HepG2 (cell line): ENCODE measurements around the gene DNAJB12. TPM values are rescaled to one million over a fixed set of nuclear protein-coding genes. Genes with fewer than 3 reads are reported as not detected.
A peak's percentile ranks its signal among the peaks of the same experiment; 100 is the strongest.

Experiments
- ATAC-seq: fragments of 200-7000 bp; cut with Tn5 transposase; 3 replicates; pipeline ENCODE4 v1.9.1; 2020; ENCODE audit warnings: mild to moderate bottlenecking, moderate library complexity
- BruUV-seq: library from RNA; stranded (reverse); fragments of 400-500 nt; replicated peaks from 2 replicates; lab custom pipeline; 2021; lab: Mats Ljungman, UMichigan
- CTCF ChIA-PET: fragments of 300-600 bp; formaldehyde crosslinking; extraction: SDS; loops from one replicate; lab custom pipeline; 2021; ENCODE audit warnings: low total read pairs, inconsistent platforms, low intra/inter-chr PET ratio; lab: Yijun Ruan, JAX
- POLR2A ChIA-PET: fragments of 350-600 bp; sonication (Branson Sonifier 250); formaldehyde crosslinking; loops from one replicate; lab custom pipeline; 2020; ENCODE audit warnings: antibody characterized with exemption, inconsistent platforms; lab: Yijun Ruan, JAX
- DNase-seq: peaks from one replicate; pipeline ENCODE4 v3.0.0-alpha.2; 2015; ENCODE audit warnings: low spot score
- FAIRE-seq: peaks from 3 replicates; lab custom pipeline; 2011; peaks lifted over from hg19 to GRCh38; lab: Jason Lieb, UNC
- H2AFZ ChIP-seq: one replicate; pipeline ENCODE4 v1.6.1; 2011; ENCODE audit warnings: low read length, inconsistent platforms
- H3K27ac ChIP-seq: fragments of 300-600 bp; 3 replicates; pipeline ENCODE4 v1.8.0; 2011; ENCODE audit warnings: mixed run types, mild to moderate bottlenecking, mixed read lengths, low read length, inconsistent platforms; ENCODE audit not compliant: insufficient read depth; ENCODE audit errors: extremely low read length
- H3K27me3 ChIP-seq, 2 experiments: fragments of 200-600 bp in 1 of 2; 2 replicates in 1 of 2; 3 replicates in 1 of 2; pipeline versions ENCODE4 v1.6.0 to v1.8.0; 2011; ENCODE audit warnings: low read length in 2 of 2, mild to moderate bottlenecking in 2 of 2, moderate library complexity in 2 of 2, inconsistent platforms in 1 of 2; ENCODE audit not compliant: insufficient read depth in 2 of 2, control insufficient read depth in 1 of 2
- H3K36me3 ChIP-seq, 2 experiments: fragments of 200-600 bp in 1 of 2; replicated peaks in 1 of 2; 2 replicates in 1 of 2; 3 replicates in 1 of 2; pipeline versions ENCODE4 v1.5.1 to v1.8.0; 2011; ENCODE audit warnings: low read length in 2 of 2, inconsistent platforms in 1 of 2; ENCODE audit not compliant: insufficient read depth in 2 of 2, control insufficient read depth in 1 of 2
- H3K4me1 ChIP-seq: 2 replicates; pipeline ENCODE4 v1.5.1; 2012; ENCODE audit warnings: low read length, inconsistent platforms; ENCODE audit not compliant: insufficient read depth
- H3K4me2 ChIP-seq: 2 replicates; pipeline ENCODE4 v1.6.0; 2011; ENCODE audit warnings: low read depth, low read length, inconsistent platforms
- H3K4me3 ChIP-seq, 3 experiments: fragments of 200-600 bp in 1 of 3; sonication (generic), shearing (Covaris generic) in 1 of 3; replicated peaks in 1 of 3; 2 replicates each; pipeline ENCODE4 v1.5.1; 2011 to 2016; ENCODE audit warnings: low read length in 3 of 3, inconsistent platforms in 2 of 3, low read depth in 2 of 3, mild to moderate bottlenecking in 2 of 3, control low read depth in 1 of 3, mixed read lengths in 1 of 3; ENCODE audit not compliant: insufficient read depth in 1 of 3
- H3K79me2 ChIP-seq: one replicate; pipeline ENCODE4 v1.6.1; 2011; ENCODE audit warnings: low read length, inconsistent platforms; ENCODE audit not compliant: insufficient read depth
- H3K9ac ChIP-seq: 2 replicates; pipeline ENCODE4 v1.6.0; 2011; ENCODE audit warnings: mild to moderate bottlenecking, low read depth, low read length, inconsistent platforms; ENCODE audit not compliant: insufficient read depth
- H3K9me3 ChIP-seq: 2 replicates; pipeline ENCODE4 v1.5.1; 2012; ENCODE audit warnings: mild to moderate bottlenecking, low read length
- H4K20me1 ChIP-seq: 2 replicates; pipeline ENCODE4 v1.6.0; 2011; ENCODE audit warnings: inconsistent platforms, mild to moderate bottlenecking, low read length, moderate library complexity; ENCODE audit not compliant: insufficient read depth
- BHLHE40 ChIP-seq: IDR thresholded peaks from 2 replicates; pipeline ENCODE4 v1.6.1; 2011; ENCODE audit warnings: low read length, improper control_type of control experiment
- BRF2 ChIP-seq: sonication (generic); formaldehyde crosslinking; IDR thresholded peaks from 2 replicates; pipeline ENCODE4 v1.8.1; 2022; ENCODE audit warnings: mild to moderate bottlenecking, missing genetic modification reagents
- ETV5 ChIP-seq: IDR thresholded peaks from 2 replicates; pipeline ENCODE4 v1.6.1; 2018; ENCODE audit warnings: missing biosample characterization, missing genetic modification reagents, inconsistent platforms, borderline replicate concordance
- FOXA3 ChIP-seq: IDR thresholded peaks from 2 replicates; pipeline ENCODE4 v1.6.1; 2016; ENCODE audit warnings: missing genetic modification reagents, missing compliant biosample characterization
- IRF9 ChIP-seq: sonication (generic); formaldehyde crosslinking; IDR thresholded peaks from 2 replicates; pipeline ENCODE4 v1.8.0; 2022; ENCODE audit warnings: missing genetic modification reagents, mild to moderate bottlenecking, borderline replicate concordance
- LBX2 ChIP-seq: sonication (generic); formaldehyde crosslinking; IDR thresholded peaks from 2 replicates; pipeline ENCODE4 v1.5.0; 2020; ENCODE audit warnings: missing genetic modification reagents, mild to moderate bottlenecking, borderline replicate concordance
- SIX4 ChIP-seq: sonication (generic); formaldehyde crosslinking; IDR thresholded peaks from 2 replicates; pipeline ENCODE4 v1.4.0; 2020; ENCODE audit warnings: missing genetic modification reagents
- TARDBP ChIP-seq: sonication (generic); formaldehyde crosslinking; IDR thresholded peaks from 2 replicates; pipeline ENCODE4 v1.8.0; 2022; ENCODE audit warnings: mild to moderate bottlenecking, missing genetic modification reagents
- ZFP36L2 ChIP-seq: sonication (generic); formaldehyde crosslinking; IDR thresholded peaks from 2 replicates; pipeline ENCODE4 v1.4.0; 2020; ENCODE audit warnings: missing genetic modification reagents
- ZNF354B ChIP-seq: sonication (generic); formaldehyde crosslinking; IDR thresholded peaks from 2 replicates; pipeline ENCODE4 v1.8.0; 2022; ENCODE audit warnings: mild to moderate bottlenecking, missing genetic modification reagents
- ZNF572 ChIP-seq: sonication (generic); formaldehyde crosslinking; IDR thresholded peaks from 2 replicates; pipeline ENCODE4 v1.5.1; 2020; ENCODE audit warnings: mild to moderate bottlenecking, missing genetic modification reagents
- ZNF597 ChIP-seq: sonication (generic); formaldehyde crosslinking; IDR thresholded peaks from 2 replicates; pipeline ENCODE4 v1.5.0; 2020; ENCODE audit warnings: missing genetic modification reagents
- ZNF691 ChIP-seq: sonication (generic); formaldehyde crosslinking; IDR thresholded peaks from 2 replicates; pipeline ENCODE4 v1.4.0; 2020; ENCODE audit warnings: missing genetic modification reagents, low read depth, mild to moderate bottlenecking, borderline replicate concordance
- ZNF709 ChIP-seq: sonication (generic); formaldehyde crosslinking; IDR thresholded peaks from 2 replicates; pipeline ENCODE4 v1.5.0; 2020; ENCODE audit warnings: mild to moderate bottlenecking, missing genetic modification reagents
- WGBS: methylation state at CpG from one replicate; pipeline ENCODE4 v1.1.6; 2017; ENCODE audit warnings: low lambda C conversion rate; 5-methylcytosine and 5-hydroxymethylcytosine counted together
- in situ Hi-C: cut with HindIII; loops from 2 replicates; pipeline ENCODE4 v1.10.0; 2017; ENCODE audit warnings: low pct_unique_long_range_greater_than_20kb; ENCODE audit not compliant: extremely low pct_ligation_motif_present
- intact Hi-C: fragments of 100-400 bp; cut with micrococcal nuclease; formaldehyde crosslinking; loops from one replicate; pipeline ENCODE4 v1.10.0; 2022; ENCODE audit not compliant: unreplicated experiment
- polyA plus RNA-seq, 8 experiments: library from polyadenylated mRNA; depleted of rRNA in 3 of 8; stranded (reverse) in 7 of 8; unstranded in 1 of 8; fragments of >200 nt; fragmentation: Illumina TruSeq in 4 of 8; extraction: Trizol in 4 of 8; gene quantifications; 2 replicates each; pipeline versions ENCODE4 v1.2.1 to v1.2.3, GENCODE V29; 2011 to 2016; ENCODE audit warnings: low read depth in 4 of 8, missing spikeins in 1 of 8, mixed read lengths in 1 of 8; ENCODE audit not compliant: insufficient read depth in 1 of 8
- total RNA-seq, 5 experiments: library from RNA; depleted of rRNA; stranded (reverse); fragments of >200 nt; fragmentation: Illumina TruSeq; extraction: Trizol; gene quantifications; 2 replicates each; pipeline ENCODE4 v1.2.3, GENCODE V29; 2016; ENCODE audit warnings: low read depth in 1 of 5
- TF ChIP-seq, protein P1 (sequence below): sonication (generic); formaldehyde crosslinking; IDR thresholded peaks from 2 replicates; pipeline ENCODE4 v1.8.1; 2022; ENCODE audit warnings: low read depth, mild to moderate bottlenecking, missing genetic modification reagents

Gene DNAJB12
- total and polyA plus RNA-seq, 2 of the 13 experiments (the other 11 are each of a cell fraction or from before 2014, with no cell fraction given) = 10.8 to 18.2 TPM

- no peak overlapping the region for H3K4me3 ChIP-seq
- CTCF ChIA-PET = no interaction called here
- intact Hi-C loops = loop anchor here (10.0 kb wide), 1 partner anchor 98 kb away; no protein-coding TSS in a partner anchor
- TF ChIP-seq FOXA3 (CRISPR knock-in tag) (no peak), ZNF597 (CRISPR knock-in tag) (no peak), ZNF709 (CRISPR knock-in tag) (0 out of 2 replicates have a peak, but pooled peaks have one; percentile 21), LBX2 (CRISPR knock-in tag) (no peak), TARDBP (no peak), SIX4 (CRISPR knock-in tag) (no peak), ZFP36L2 (CRISPR knock-in tag) (no peak), ZNF691 (no peak), ZNF354B (no peak), ZNF572 (CRISPR knock-in tag) (no peak), ETV5 (no peak), IRF9 (CRISPR knock-in tag) (no peak), BRF2 (CRISPR knock-in tag) (no peak), BHLHE40 (no peak)
- TF ChIP-seq, protein P1, sequence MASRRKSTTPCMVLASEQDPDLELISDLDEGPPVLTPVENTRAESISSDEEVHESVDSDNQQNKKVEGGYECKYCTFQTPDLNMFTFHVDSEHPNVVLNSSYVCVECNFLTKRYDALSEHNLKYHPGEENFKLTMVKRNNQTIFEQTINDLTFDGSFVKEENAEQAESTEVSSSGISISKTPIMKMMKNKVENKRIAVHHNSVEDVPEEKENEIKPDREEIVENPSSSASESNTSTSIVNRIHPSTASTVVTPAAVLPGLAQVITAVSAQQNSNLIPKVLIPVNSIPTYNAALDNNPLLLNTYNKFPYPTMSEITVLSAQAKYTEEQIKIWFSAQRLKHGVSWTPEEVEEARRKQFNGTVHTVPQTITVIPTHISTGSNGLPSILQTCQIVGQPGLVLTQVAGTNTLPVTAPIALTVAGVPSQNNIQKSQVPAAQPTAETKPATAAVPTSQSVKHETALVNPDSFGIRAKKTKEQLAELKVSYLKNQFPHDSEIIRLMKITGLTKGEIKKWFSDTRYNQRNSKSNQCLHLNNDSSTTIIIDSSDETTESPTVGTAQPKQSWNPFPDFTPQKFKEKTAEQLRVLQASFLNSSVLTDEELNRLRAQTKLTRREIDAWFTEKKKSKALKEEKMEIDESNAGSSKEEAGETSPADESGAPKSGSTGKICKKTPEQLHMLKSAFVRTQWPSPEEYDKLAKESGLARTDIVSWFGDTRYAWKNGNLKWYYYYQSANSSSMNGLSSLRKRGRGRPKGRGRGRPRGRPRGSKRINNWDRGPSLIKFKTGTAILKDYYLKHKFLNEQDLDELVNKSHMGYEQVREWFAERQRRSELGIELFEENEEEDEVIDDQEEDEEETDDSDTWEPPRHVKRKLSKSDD = no peak
These were observed 31.5 kb downstream of the DNAJB12 start for GRCh38 chr10:72323108-72323749.

More at GRCh38 chr10:72323108-72323749, 31.5 kb downstream of the DNAJB12 start:
- H3K4me2 ChIP-seq = no peak overlapping the region
- no peaks in the 10 kb centered on the region for H4K20me1 ChIP-seq
- no peaks in the 10 kb centered on the region for H3K27me3 ChIP-seq
- H3K4me1 ChIP-seq = peaks cover 87% of the 10 kb centered on the region
- H3K27ac ChIP-seq = peak overlapping the region; percentile 6
- in situ Hi-C loops = no loop called here
- 85% methylated on average over 7 of the region's 10 CpGs for WGBS
- no peaks in the 10 kb centered on the region for H3K36me3 ChIP-seq
- POLR2A ChIA-PET = interaction anchor here (1.3 to 8.1 kb wide), 4 partner anchors 9 to 63 kb away, joined by 4 to 322 read pairs (median 110); partner anchors contain the start of gene DDIT4
- DNase-seq (no peak), ATAC-seq (no peak), FAIRE-seq (no peak)
- no peak overlapping the region for H2AFZ ChIP-seq
- no peak overlapping the region for H3K9ac ChIP-seq
- no peaks in the 10 kb centered on the region for H3K79me2 ChIP-seq
- no TSS peak for BruUV-seq
- no peaks in the 10 kb centered on the region for H3K9me3 ChIP-seq
